GM12878 (cell line): Measurements from ENCODE around the gene TESMIN. TPM values are rescaled to one million over a fixed set of nuclear protein-coding genes. Genes with fewer than 3 reads are reported as not detected.

Experiments used
- ATAC-seq: fragments of 200-7000 bp; cut with Tn5 transposase; 3 replicates; pipeline ENCODE4 v1.9.1; 2020; ENCODE audit warnings: mild to moderate bottlenecking, moderate library complexity
- BruUV-seq: library from RNA; stranded (reverse); fragments of 400-500 nt; replicated peaks from 2 replicates; lab custom pipeline; 2021; lab: Mats Ljungman, UMichigan
- CTCF ChIA-PET: fragments of 300-600 bp; sonication (Branson Sonifier 250); formaldehyde crosslinking; extraction: SDS; loops from one replicate; lab custom pipeline; 2021; ENCODE audit warnings: inconsistent platforms; lab: Yijun Ruan, JAX
- POLR2A ChIA-PET: fragments of 350-600 bp; formaldehyde crosslinking; extraction: SDS; loops from one replicate; lab custom pipeline; 2021; ENCODE audit warnings: inconsistent platforms; lab: Charles Lee
- RAD21 ChIA-PET: fragments of 300-600 bp; sonication (Branson Sonifier 250); formaldehyde crosslinking; loops from one replicate; lab custom pipeline; 2023; ENCODE audit warnings: antibody characterized with exemption; ENCODE audit not compliant: unreplicated experiment; lab: Charles Lee
- SMC1A ChIA-PET: fragments of 300-600 bp; sonication (Branson Sonifier 250); formaldehyde crosslinking; loops from one replicate; lab custom pipeline; 2023; ENCODE audit not compliant: unreplicated experiment, uncharacterized antibody; lab: Charles Lee
- DNase-seq: peaks from one replicate; pipeline ENCODE4 v3.0.0-alpha.2; 2011; ENCODE audit warnings: low read depth, low spot score
- FAIRE-seq: peaks from 3 replicates; lab custom pipeline; 2011; peaks lifted over from hg19 to GRCh38; lab: Jason Lieb, UNC
- H2AFZ ChIP-seq: 2 replicates; pipeline ENCODE4 v1.6.0; 2011; ENCODE audit warnings: low read depth, low read length, control low read depth; ENCODE audit not compliant: control insufficient read depth
- H3K27ac ChIP-seq: 2 replicates; pipeline ENCODE4 v1.5.1; 2011; ENCODE audit warnings: control low read depth; ENCODE audit not compliant: control insufficient read depth, insufficient read depth
- H3K27me3 ChIP-seq, 2 experiments: replicated peaks in 1 of 2; 2 replicates each; pipeline versions ENCODE4 v1.6.0 to v1.6.1; 2011; ENCODE audit warnings: low read length in 1 of 2; ENCODE audit not compliant: control insufficient read depth in 2 of 2, insufficient read depth in 2 of 2
- H3K36me3 ChIP-seq, 2 experiments: 2 replicates each; pipeline ENCODE4 v1.5.1; 2011; ENCODE audit warnings: low read length in 1 of 2; ENCODE audit not compliant: control insufficient read depth in 2 of 2, insufficient read depth in 2 of 2
- H3K4me1 ChIP-seq: 2 replicates; pipeline ENCODE4 v1.6.1; 2011; ENCODE audit warnings: mild to moderate bottlenecking, low read length, moderate library complexity, mixed read lengths; ENCODE audit not compliant: control insufficient read depth, insufficient read depth
- H3K4me2 ChIP-seq: 2 replicates; pipeline ENCODE4 v1.6.0; 2011; ENCODE audit warnings: control low read depth; ENCODE audit not compliant: control insufficient read depth, insufficient read depth
- H3K4me3 ChIP-seq: fragments of 200-600 bp; sonication (generic); 2 replicates; pipeline ENCODE4 v1.5.1; 2016
- H3K79me2 ChIP-seq: 2 replicates; pipeline ENCODE4 v1.6.0; 2011; ENCODE audit warnings: low read length; ENCODE audit not compliant: control insufficient read depth, insufficient read depth
- H3K9ac ChIP-seq: 2 replicates; pipeline ENCODE4 v1.8.0; 2011; ENCODE audit warnings: low read length, control low read depth, mixed read lengths; ENCODE audit not compliant: control insufficient read depth, insufficient read depth
- H3K9me3 ChIP-seq: replicated peaks from 3 replicates; pipeline ENCODE4 v1.5.1; 2011; ENCODE audit warnings: mild to moderate bottlenecking, low read length; ENCODE audit not compliant: control insufficient read depth, insufficient read depth
- H4K20me1 ChIP-seq: 2 replicates; pipeline ENCODE4 v1.6.0; 2011; ENCODE audit not compliant: control insufficient read depth, insufficient read depth
- BHLHE40 ChIP-seq, 2 experiments: fragments of 450-650 bp in 1 of 2; IDR thresholded peaks; 2 replicates each; pipeline ENCODE4 v1.6.1; 2011 to 2017; ENCODE audit warnings: low read depth in 2 of 2, borderline replicate concordance in 1 of 2, improper control_type of control experiment in 1 of 2, low read length in 1 of 2, mild to moderate bottlenecking in 1 of 2
- CBFB ChIP-seq: IDR thresholded peaks from 2 replicates; pipeline ENCODE4 v1.6.1; 2016; ENCODE audit warnings: antibody characterized with exemption, low read depth
- CHD1 ChIP-seq: IDR thresholded peaks from 2 replicates; pipeline ENCODE4 v1.6.1; 2012; ENCODE audit warnings: low read depth, low read length, improper control_type of control experiment
- EED ChIP-seq: sonication (generic); IDR thresholded peaks from 2 replicates; pipeline ENCODE4 v1.6.1; 2016; ENCODE audit warnings: antibody characterized with exemption, low read depth
- EGR1 ChIP-seq, 2 experiments: IDR thresholded peaks; 1 replicate in 1 of 2; 2 replicates in 1 of 2; pipeline ENCODE4 v1.6.1; 2011 to 2012; ENCODE audit warnings: low read depth in 2 of 2, low read length in 2 of 2, borderline replicate concordance in 1 of 2, mild to moderate bottlenecking in 1 of 2, moderate library complexity in 1 of 2
- ETV6 ChIP-seq, 2 experiments: fragments of 450-650 bp in 1 of 2; IDR thresholded peaks in 1 of 2; conservative IDR thresholded peaks in 1 of 2; 2 replicates each; pipeline ENCODE4 v1.6.1; 2014; ENCODE audit warnings: antibody characterized with exemption in 1 of 2, borderline replicate concordance in 1 of 2, low read depth in 1 of 2, mild to moderate bottlenecking in 1 of 2, moderate library complexity in 1 of 2
- MXI1 ChIP-seq: fragments of 150-350 bp; IDR thresholded peaks from 2 replicates; pipeline ENCODE4 v1.6.1; 2011; ENCODE audit warnings: low read depth, mild to moderate bottlenecking, inconsistent platforms, low read length, improper control_type of control experiment
- MYB ChIP-seq: fragments of 150-350 bp; IDR thresholded peaks from 2 replicates; pipeline ENCODE4 v1.6.1; 2014; ENCODE audit warnings: mild to moderate bottlenecking, low read depth, low read length, borderline replicate concordance
- NBN ChIP-seq: fragments of 450-650 bp; IDR thresholded peaks from 2 replicates; pipeline ENCODE4 v1.6.1; 2016
- POU2F2 ChIP-seq: IDR thresholded peaks from 3 replicates; pipeline ENCODE4 v1.6.1; 2011; ENCODE audit warnings: low read depth, mild to moderate bottlenecking, low read length, borderline replicate concordance
- RB1 ChIP-seq: fragments of 450-650 bp; formaldehyde crosslinking; IDR thresholded peaks from 2 replicates; pipeline ENCODE4 v1.6.1; 2017; ENCODE audit warnings: mild to moderate bottlenecking, borderline replicate concordance
- RBBP5 ChIP-seq: fragments of 200-600 bp; sonication (generic); conservative IDR thresholded peaks from 2 replicates; pipeline ENCODE4 v1.6.1; 2016
- SMAD5 ChIP-seq: IDR thresholded peaks from 2 replicates; pipeline ENCODE4 v1.6.1; 2016; ENCODE audit warnings: antibody characterized with exemption, low read depth
- SMC3 ChIP-seq: IDR thresholded peaks from 2 replicates; pipeline ENCODE4 v1.6.1; 2011; ENCODE audit warnings: low read length, improper control_type of control experiment, borderline replicate concordance
- TAF1 ChIP-seq: IDR thresholded peaks from 2 replicates; pipeline ENCODE4 v1.6.1; 2011; ENCODE audit warnings: mild to moderate bottlenecking, low read depth, low read length, borderline replicate concordance
- TARDBP ChIP-seq: IDR thresholded peaks from 2 replicates; pipeline ENCODE4 v1.6.1; 2016; ENCODE audit warnings: borderline replicate concordance
- TCF12 ChIP-seq: IDR thresholded peaks from 2 replicates; pipeline ENCODE4 v1.6.1; 2011; ENCODE audit warnings: low read depth, mild to moderate bottlenecking, low read length
- ZBED1 ChIP-seq: IDR thresholded peaks from 2 replicates; pipeline ENCODE4 v1.6.1; 2016; ENCODE audit warnings: borderline replicate concordance
- ZZZ3 ChIP-seq: IDR thresholded peaks from 2 replicates; pipeline ENCODE4 v1.6.1; 2011; ENCODE audit warnings: low read depth; ENCODE audit not compliant: control insufficient read depth, insufficient read length
- WGBS: methylation state at CpG from one replicate; pipeline ENCODE4 v1.1.6; 2016; ENCODE audit warnings: low lambda C conversion rate; ENCODE audit not compliant: insufficient replicate concordance, insufficient coverage; ENCODE audit errors: missing lambda C conversion rate; 5-methylcytosine and 5-hydroxymethylcytosine counted together
- in situ Hi-C: fragments of 300-500 bp; cut with MboI; formaldehyde crosslinking; loops from 9 replicates; pipeline ENCODE4 v1.14.3; 2018; ENCODE audit warnings: mixed read lengths
- intact Hi-C: fragments of 100-400 bp; cut with micrococcal nuclease; formaldehyde crosslinking; loops from one replicate; pipeline ENCODE4 v1.14.2; 2022; ENCODE audit not compliant: unreplicated experiment
- polyA plus RNA-seq, 11 experiments: library from polyadenylated mRNA; depleted of rRNA in 4 of 11; unstranded in 6 of 11; stranded (reverse) in 5 of 11; fragments of >200 nt; fragmentation: Nextera tagmentation in 4 of 11; fragmentation: Illumina TruSeq in 1 of 11; extraction: Ambion mirVana in 4 of 11; extraction: Trizol in 1 of 11; gene quantifications; 1 replicate in 1 of 11; 2 replicates in 10 of 11; pipeline versions ENCODE4 v1.2.1 to v1.2.3, GENCODE V29; 2011 to 2016; ENCODE audit warnings: inconsistent platforms in 2 of 11, missing spikeins in 2 of 11, low read depth in 1 of 11
- total RNA-seq, 4 experiments: library from RNA; depleted of rRNA in 3 of 4; stranded (reverse); fragments of >200 nt in 3 of 4; fragmentation: Illumina TruSeq in 1 of 4; extraction: Trizol in 1 of 4; gene quantifications; 2 replicates each; pipeline versions ENCODE4 v1.2.1 to v1.2.3, GENCODE V29; 2013 to 2021
- TF ChIP-seq, protein P1 (sequence below): fragments of 450-650 bp; formaldehyde crosslinking; IDR thresholded peaks from 2 replicates; pipeline ENCODE4 v1.4.0; 2020; ENCODE audit warnings: mild to moderate bottlenecking, moderate library complexity

The TESMIN gene
- total and polyA plus RNA-seq, 10 of the 15 experiments (the other 5 are each of a cell fraction or from before 2014, with no cell fraction given), result 0.31 to 3.4 (median 1.2) TPM; not detected in 1

DNA sequence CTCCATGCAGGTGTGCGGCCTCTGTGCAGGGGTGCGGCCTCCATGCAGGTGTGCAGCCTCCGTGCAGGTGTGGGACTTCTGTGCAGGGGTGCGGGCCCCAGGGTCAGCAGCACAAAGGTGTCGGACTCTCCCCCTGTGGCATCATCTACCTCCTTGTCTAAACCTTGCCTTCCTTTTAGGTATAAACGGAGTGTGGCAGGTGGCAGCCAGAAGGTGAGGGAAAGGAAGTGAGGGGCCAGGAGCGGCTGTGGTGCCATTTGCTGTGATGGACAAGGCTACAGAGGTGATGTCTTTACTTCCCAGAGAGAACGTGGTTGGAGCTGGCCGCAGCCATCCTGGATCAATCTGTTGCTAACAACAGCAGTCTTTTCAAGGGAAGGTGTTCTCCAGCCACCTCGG lies 57.8 kb downstream of the TESMIN start (continued):
- TF ChIP-seq, protein P1, sequence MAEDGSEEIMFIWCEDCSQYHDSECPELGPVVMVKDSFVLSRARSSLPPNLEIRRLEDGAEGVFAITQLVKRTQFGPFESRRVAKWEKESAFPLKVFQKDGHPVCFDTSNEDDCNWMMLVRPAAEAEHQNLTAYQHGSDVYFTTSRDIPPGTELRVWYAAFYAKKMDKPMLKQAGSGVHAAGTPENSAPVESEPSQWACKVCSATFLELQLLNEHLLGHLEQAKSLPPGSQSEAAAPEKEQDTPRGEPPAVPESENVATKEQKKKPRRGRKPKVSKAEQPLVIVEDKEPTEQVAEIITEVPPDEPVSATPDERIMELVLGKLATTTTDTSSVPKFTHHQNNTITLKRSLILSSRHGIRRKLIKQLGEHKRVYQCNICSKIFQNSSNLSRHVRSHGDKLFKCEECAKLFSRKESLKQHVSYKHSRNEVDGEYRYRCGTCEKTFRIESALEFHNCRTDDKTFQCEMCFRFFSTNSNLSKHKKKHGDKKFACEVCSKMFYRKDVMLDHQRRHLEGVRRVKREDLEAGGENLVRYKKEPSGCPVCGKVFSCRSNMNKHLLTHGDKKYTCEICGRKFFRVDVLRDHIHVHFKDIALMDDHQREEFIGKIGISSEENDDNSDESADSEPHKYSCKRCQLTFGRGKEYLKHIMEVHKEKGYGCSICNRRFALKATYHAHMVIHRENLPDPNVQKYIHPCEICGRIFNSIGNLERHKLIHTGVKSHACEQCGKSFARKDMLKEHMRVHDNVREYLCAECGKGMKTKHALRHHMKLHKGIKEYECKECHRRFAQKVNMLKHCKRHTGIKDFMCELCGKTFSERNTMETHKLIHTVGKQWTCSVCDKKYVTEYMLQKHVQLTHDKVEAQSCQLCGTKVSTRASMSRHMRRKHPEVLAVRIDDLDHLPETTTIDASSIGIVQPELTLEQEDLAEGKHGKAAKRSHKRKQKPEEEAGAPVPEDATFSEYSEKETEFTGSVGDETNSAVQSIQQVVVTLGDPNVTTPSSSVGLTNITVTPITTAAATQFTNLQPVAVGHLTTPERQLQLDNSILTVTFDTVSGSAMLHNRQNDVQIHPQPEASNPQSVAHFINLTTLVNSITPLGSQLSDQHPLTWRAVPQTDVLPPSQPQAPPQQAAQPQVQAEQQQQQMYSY, result no peak
- no peak for TF ChIP-seq ZZZ3
- TF ChIP-seq EGR1 (IDR thresholded peaks at IDR 0.05; ENCODE audit: borderline replicate concordance in 1 of 2, low read depth in 2 of 2, low read length in 2 of 2), result no peak
- no peak for TF ChIP-seq SMC3
- TF ChIP-seq NBN, result no peak

DNA sequence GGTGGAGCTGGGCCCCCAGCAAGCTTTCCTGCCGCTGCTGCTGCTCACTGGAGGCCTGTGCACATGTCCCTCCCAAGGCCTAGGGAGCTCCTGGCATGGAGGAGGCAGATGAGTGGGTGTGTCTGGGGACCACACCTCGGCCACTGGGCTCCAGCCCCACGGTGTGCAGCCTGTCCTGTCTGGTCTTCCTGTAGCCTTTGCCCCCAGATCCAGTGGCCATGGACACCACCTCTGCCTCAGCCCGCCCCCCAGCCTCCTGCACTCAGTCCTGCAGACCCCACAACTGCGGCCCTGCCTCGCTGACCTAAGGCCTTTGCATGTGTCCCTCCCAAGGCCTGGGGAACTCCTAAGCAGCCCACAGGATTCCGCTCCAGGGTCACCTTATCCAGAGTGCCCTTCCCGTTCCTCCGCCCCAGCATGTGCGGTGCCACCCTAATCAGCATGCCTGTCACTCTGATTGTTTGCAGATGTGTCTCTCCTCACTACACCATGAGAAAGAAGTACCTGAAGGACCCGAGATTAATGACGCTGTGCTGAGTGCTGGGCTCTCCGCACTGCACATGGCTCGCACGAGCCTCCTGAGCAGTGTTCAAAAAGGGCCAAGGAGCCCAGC lies 58.3 kb downstream of the TESMIN start:
- Histone ChIP-seq H3K4me1 (no peaks in the 10 kb centered on the region), H3K4me2 (no peak overlapping the region), H3K79me2 (no peaks in the 10 kb centered on the region), H2AFZ (no peak overlapping the region), H3K9ac (no peak overlapping the region), H4K20me1 (no peaks in the 10 kb centered on the region), H3K36me3 (no peaks in the 10 kb centered on the region), H3K27me3 (no peaks in the 10 kb centered on the region; a peak in 2 of 4 replicates), H3K4me3 (no peak overlapping the region), H3K27ac (no peak overlapping the region), H3K9me3 (no peaks in the 10 kb centered on the region; the same call in 1 of the 3 replicates)
- SMC1A ChIA-PET, result no interaction called here
- CTCF ChIA-PET, result no interaction called here
- ATAC-seq (no peak), FAIRE-seq (no peak), DNase-seq (no peak)
- in situ Hi-C loops, result no loop called here
- WGBS, result 39% methylated on average over 15 of the region's 15 CpGs
- POLR2A ChIA-PET, result no interaction called here
- intact Hi-C loops, result no loop called here
- no TSS peak for BruUV-seq
- RAD21 ChIA-PET, result no interaction called here
- TF ChIP-seq MYB (no peak), TARDBP (no peak), TAF1 (no peak), BHLHE40 (IDR thresholded peaks at IDR 0.05; ENCODE audit: borderline replicate concordance in 1 of 2, low read depth in 2 of 2, low read length in 1 of 2) (no peak), ZBED1 (no peak), POU2F2 (no peak), ZZZ3 (no peak), NBN (no peak), EED (no peak), CHD1 (no peak), CBFB (no peak), TCF12 (no peak), RBBP5 (no peak), SMAD5 (no peak), ETV6 (conservative IDR thresholded peaks at IDR 0.05 in 1 of 2, IDR thresholded peaks at IDR 0.05 in 1 of 2; ENCODE audit: borderline replicate concordance in 1 of 2, low read depth in 1 of 2) (no peak), MXI1 (no peak), RB1 (no peak)
